Frontal cortex (tissue), 4 donors: ENCODE measurements around the gene RPS6KB2. TPM values are rescaled to one million over a fixed set of nuclear protein-coding genes. Genes with fewer than 3 reads are reported as not detected.

ENCODE experiments used
- DNase-seq, 2 donors: peaks; one replicate each; pipeline ENCODE4 v3.0.0; 2012; ENCODE audit warnings: low spot score in 2 of 2
- FAIRE-seq: peaks from 2 replicates; lab custom pipeline; 2012; peaks lifted over from hg19 to GRCh38; lab: Jason Lieb, UNC
- total RNA-seq: library from RNA; depleted of rRNA; stranded (reverse); fragments of >200 nt; gene quantifications from one replicate; pipeline ENCODE4 v1.2.3, GENCODE V29; 2014
- donor health status: control.
- donor health status: control.
- donor health status: control.

The RPS6KB2 gene
- total RNA-seq, 1 donor from 2014 or later: 15.1 TPM

DNA sequence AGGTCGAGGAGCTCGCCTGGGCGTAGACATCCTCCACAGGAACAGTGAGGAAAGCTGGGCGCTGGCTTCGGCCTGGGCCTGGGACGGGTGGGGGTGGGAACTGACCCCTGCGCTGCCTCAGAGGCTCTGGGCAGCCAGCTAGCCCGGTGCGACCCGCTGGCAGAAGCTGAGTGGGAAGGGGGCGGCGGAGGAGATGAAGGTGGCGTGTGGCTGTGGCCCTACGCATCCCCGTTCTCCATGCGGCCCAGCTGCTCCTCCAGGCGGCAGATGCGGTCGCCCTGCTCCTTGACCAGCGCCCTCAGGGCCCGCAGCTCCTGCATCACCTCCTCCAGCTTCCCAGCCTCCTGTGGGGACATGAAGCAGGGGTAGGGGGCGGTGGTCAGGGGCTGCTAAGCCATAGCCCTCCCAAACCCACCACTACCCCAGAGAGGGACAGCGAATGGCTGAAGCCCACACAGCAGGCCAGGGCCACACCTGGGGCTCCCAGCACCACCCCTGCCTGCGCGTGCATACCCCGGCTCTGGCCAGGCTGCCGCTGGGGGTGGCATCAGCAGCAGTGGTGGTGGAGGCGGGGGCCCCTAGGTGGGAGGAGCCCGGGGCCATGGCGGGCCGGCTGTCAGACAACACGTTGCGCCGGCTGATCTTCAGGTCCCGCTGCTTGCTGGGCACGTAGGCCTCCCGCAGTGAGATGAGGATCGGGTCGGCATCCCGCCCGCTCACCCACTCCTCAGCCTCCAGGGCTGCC, 10.0 kb downstream of the RPS6KB2 start:
- DNase-seq (no peak), FAIRE-seq (no peak)

DNA sequence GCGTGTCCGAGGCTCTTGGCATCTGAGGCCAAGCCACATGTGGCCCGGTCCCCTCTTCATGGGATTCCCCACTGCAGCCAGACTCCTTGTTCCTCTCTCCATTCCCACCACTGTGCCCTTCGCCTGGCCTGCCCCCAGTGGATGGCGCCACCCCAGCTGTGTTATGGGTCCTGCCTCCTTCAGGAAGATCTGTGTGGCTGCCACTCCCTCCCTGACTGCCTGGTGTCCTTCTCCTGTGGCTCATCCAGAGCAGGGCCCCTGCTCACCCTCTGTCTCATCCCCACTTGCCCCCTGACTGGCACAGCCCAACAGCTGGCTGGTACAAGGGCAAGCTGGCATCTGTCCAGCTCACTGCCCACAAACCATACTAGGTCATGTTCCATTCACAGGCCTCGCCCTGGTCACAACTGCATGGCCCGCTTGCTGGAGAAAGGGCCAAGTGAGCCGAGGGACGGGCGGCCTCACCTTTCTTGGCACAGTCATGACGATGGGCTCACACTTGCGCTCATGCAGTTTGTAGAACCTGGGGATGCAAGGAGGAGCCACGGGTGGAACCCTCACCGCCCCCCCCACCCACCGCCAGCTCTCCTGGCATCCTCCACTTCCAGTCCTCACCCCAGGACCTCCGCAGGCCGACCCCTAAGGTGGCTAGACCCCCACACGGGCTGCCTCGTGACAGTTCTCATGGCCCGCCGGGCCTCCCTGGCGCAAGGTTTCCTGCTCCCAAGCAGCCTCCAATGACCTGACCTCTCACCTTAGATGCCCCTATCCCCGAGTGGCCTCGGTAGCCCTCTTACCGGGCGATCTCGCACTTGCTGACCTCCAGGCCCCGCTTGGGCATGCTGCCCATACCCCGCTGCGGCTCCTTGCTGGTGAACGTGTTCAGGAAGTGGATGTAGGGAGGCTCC, 11.3 kb downstream of the RPS6KB2 start:
- DNase-seq: no peak
- no peak for FAIRE-seq

DNA sequence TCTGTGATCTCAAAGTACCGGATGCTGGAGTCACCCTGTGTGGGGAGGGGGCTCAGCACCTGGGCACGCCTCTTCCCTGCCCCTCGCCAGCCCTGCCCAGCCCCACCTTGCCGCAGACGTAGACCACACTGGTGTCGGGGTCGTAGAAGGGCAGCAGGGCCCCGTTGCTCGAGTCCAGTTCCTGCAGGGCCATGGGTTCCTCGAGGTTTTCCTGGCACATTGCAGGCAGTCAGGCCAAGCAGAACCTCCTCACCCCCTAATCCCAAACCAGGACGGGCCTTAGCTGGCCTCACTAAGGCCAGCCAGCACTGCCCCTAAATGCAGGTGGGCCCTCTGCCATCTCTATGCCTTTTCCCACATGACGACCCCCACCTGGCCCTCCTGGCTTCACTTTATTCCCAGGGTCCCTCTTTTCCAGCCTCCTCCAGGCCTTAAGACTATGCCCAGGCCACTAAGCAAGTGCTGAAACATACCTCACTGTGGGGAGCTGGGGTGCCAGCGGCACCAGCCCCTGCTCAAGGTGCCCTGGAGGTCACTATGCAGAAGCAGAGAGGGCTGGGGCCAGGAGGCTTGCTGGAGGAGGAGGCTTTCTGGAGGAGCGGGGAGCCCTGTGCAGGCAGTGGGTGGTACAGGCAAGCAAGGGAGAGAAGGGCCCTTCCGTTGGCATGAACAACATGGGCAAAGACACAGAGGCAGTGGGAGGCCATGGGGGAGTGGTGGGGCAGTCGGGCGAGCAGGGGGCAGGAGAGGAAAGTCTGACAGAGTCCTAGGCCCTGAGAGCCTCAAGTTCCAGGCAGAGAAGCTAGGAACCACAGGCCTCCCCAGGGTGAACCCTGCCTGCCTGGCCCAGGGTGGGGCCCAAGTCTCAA, 12.2 kb downstream of the RPS6KB2 start:
- no peak for DNase-seq
- no peak for FAIRE-seq

DNA sequence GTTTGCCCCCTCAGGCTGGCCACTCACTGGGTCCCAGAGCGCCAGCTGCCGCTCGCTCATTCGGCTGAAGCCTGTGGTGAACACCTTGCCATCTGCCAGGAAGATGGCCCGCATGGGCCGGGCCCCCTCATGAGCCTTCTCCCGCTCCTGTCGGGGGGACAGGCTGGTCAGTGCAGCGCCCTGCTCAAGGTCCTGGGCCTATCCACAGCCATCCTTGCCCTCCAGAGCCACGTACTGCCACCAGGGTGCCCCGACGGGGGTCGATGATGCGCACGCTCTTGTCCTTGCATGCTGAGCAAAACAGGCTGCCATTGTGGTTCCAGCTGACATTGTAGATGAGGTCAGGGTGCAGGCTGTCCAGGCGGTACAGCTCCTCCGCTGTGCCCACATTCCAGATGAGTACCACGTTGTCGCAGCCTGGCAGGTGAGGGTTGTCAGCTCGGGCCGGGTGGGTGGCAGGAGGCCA, 12.8 kb downstream of the RPS6KB2 start:
- FAIRE-seq (no peak), DNase-seq (no peak)

DNA sequence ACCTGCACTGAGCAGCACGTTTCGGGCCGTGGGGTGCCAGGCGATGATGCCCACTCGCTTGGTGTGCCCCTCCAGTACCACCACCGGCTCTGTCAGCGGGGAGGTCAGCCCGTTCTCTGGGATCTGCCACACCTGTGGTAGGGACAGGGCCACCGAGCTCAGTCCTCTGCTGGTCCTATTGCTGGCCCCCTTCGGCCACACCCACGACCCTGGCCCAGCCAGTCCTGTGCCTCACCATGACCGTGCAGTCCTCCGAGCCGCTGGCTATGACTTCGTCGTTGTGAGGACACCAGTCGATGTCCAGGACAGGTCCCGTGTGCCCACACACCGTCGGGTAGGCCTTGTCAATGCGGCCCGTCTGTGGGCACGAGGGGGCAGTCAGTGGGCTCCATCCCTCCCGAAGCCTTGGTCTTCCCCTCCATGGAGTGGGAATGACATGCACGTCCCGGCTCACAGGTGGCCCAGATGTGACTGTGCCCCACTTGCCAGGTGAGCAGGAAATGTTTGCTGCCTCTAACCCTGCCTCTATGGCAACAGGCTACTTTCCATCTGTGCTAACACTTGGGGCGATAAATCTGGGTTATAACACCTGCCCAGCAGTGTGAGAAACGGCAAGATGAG, 13.5 kb downstream of the RPS6KB2 start:
- no peak for DNase-seq
- FAIRE-seq: no peak

DNA sequence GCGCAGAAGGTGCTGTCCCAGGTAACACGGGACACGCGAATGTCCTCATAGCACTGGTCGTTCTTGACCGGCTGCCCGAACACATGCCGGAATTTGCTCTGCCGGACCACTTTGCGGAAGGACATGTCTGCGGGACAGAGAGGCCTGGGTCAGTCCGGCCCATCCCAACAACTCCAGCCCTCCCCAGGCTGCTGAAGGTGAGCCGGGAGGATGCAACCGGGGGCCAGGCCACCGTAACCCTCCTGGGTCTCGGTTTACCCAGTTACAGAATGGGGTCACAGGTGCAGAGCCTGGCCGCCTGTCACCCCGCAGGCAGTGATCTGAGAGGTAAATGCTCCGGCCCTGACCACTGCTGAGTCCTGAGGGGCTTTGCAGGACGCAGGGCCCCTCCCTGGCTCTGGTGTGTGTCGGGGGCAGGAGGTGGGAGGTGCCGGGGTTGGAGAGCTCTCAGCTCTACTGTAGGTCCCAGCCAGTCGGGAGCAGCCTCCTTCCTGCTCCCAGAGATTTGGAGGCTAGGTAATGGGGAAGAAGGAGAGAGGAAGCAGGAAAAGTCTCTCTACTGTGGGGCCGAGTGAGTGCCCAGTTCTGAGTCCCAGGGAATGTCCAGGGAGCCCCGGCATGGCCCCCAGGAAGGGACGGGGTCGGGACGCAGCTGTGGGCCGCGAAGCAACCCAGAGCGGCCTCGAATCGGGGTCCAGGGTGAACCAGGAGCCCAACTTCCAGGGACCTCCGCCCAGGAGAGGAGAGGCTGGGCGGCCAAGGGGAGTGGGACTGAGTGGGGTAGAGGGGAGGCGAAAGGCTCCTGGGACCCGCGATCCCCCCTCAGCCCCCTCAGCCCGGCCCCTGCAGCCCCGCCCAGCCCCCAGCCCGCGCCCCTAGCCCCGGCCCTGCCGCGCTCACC, 14.5 kb downstream of the RPS6KB2 start:
- FAIRE-seq (no peak), DNase-seq (no peak)

DNA sequence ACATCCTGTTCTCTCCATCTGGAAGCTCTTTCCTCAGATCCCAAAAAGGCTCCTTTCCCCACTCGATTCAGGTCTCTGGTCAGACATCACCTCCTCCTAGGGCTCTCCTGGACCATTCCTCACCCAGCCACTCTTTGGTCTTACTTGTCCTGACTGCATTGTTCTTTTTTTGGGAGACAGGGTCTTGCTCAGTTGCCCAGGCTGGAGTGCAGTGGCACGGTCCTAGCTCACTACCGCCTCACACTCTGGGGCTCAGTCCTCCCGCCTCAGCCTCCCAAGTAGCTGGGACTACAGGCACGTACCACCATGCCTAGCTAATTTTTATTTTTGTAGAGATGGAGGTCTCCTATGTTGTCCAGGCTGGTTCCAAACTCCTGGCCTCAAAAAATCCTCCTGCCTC, 17.2 kb downstream of the RPS6KB2 start:
- no peak for DNase-seq
- no peak for FAIRE-seq

DNA sequence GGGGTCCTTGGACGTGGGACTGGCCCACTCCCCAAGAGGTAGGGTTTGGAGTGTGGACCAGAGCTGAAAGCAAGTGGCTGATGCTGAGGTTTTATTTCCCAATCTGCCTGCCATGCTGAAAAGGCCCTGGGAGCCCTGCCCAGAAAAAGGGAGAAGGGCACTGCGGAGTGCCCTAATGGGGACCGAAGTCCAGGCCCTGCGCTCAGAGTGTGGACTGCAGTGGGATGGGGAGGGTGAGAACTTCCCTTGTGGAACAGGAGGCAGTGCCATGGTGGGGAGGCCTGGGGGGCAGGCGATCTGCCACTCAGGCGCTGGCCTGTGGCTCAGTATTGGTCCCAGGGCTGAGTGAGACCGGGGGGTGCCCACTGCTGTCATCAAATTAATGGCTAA, 19.9 kb downstream of the RPS6KB2 start:
- DNase-seq (no peak), FAIRE-seq (no peak)

DNA sequence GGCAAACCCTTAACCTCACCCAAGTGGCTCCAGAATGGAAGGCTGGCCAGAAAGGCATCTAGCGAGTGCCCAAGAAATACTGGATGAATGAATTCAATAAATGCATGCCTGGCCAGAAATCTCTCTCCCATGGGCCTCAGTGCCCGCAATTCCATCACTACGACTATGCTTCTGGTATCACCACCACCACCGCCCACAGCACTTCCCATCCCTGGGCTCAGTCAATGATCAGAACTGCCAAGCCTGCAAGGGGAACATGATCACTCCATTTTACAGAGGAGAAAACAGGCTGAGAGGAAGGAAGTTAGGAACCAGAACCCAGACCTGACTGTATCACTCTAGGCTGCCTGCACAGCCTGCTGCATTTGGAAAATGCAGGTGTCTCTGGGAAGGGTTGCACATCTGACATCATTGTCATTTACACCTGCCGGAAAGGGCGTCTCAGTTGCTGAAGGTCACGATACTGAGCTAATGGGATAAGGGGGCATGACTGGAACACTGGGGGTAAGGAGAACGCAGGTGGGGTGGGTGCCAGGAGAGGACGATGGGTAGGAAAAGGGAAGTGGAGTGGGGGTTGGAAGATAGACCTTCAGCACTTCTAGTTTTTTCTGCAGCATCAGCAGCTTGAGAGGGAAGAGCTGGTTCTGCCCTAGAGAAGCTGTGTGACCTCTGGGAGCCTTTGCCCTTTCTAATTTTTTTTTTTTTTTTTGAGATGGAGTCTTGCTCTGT, 21.0 kb downstream of the RPS6KB2 start:
- DNase-seq (no peak), FAIRE-seq (no peak)

DNA sequence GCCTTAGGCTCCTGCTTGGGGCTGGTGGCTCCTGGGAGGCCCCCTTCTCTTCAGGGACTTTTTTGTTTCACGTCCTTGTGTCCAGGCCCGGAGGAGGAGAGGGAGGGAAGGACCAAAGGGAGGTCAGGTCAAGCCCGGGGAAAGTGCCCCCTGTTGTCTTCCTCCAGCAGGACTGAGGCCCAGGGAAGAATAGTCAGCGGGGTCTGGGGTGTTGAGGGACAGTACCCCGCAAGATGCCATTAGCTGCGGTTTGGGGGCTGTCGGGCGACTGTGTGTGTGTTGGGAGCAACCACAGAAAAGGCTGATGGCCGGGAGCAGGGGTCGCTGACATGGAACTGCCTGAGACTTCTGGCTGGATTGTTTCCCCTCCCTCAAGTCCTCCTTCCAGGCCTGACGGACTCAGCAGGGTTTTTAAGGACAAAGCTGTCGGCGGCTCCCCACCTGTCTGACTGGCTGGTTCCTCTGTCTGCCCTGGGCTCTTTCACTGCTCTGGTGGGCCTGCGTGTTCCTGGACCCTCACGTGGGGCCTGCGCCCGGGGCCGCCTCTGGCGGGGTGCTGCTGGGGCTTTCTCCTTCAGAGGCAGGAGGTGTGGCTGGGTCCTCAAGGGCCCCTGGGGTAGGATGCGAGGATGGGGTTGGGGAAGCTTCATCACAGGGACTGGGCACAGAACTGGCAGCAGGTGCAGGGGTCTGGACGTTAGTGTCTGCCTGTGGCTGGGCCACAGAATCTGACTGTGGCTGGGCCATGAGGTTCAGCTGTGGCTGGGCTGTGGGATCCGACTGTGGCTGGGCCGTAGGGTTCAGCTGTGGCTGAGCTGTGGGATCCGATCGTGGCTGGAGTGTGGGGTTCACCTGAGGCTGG, 22.7 kb downstream of the RPS6KB2 start:
- FAIRE-seq (no peak), DNase-seq (no peak)

DNA sequence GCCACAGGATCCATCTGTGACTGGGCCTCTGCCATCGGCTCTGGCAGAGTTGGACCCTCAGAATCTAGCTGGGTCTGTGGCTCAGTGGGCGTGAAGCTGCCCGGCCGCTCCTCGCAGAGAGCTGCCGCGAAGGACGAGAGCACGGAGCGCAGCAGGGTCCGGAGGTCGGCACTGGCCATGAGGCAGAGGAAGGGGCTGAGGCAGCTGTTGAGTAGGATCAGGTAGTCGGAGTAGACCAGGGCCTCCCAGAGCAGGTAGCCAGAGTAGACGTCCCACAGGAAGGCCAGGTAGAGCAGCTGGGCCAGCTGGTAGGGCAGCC, 23.3 kb downstream of the RPS6KB2 start:
- FAIRE-seq (no peak), DNase-seq (no peak)

DNA sequence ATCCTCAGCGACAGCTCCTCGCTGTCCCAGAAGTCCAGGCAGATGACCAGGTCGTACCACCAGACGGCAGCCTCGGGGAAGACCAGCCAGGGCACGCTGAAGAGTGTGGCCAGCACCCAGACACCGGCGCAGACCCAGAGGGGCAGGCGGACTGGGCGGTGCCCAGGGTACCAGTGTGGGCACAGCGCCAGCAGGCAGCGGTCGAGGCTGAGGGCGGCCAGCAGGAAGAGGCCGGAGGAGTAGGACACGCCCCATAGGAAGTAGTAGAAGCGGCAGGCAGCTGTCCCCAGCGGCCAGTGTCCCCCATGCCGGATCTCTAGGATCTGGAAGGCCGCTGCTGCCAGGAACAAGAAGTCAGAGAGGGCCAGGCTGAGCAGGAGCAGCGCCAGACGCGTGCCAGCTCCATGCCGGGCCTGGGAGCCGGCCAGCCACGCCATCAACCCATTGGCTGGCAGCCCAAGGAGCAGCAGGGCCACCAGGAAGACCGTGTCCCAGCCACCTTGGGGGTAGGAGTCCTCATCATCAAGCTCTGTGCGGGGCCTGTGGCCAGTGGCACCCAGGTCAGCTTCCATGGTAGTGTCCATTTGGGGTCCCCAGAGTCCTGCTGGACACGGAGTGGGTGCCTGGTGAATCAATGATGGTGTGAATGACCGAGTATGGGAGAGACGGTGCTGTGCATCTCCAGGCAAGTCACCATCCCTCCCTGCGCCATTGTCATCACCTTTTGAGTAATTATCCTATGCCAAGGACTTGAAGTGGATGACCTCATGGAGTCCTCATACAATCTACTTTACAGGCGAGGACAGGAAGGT, 24.1 kb downstream of the RPS6KB2 start, which contains the start of gene GPR152:
GPR152 (minus strand) TSS at position 589 of the 812 bp plus-strand sequence; CDS start at position 584, 5 bp downstream.
- FAIRE-seq (no peak), DNase-seq (no peak)

DNA sequence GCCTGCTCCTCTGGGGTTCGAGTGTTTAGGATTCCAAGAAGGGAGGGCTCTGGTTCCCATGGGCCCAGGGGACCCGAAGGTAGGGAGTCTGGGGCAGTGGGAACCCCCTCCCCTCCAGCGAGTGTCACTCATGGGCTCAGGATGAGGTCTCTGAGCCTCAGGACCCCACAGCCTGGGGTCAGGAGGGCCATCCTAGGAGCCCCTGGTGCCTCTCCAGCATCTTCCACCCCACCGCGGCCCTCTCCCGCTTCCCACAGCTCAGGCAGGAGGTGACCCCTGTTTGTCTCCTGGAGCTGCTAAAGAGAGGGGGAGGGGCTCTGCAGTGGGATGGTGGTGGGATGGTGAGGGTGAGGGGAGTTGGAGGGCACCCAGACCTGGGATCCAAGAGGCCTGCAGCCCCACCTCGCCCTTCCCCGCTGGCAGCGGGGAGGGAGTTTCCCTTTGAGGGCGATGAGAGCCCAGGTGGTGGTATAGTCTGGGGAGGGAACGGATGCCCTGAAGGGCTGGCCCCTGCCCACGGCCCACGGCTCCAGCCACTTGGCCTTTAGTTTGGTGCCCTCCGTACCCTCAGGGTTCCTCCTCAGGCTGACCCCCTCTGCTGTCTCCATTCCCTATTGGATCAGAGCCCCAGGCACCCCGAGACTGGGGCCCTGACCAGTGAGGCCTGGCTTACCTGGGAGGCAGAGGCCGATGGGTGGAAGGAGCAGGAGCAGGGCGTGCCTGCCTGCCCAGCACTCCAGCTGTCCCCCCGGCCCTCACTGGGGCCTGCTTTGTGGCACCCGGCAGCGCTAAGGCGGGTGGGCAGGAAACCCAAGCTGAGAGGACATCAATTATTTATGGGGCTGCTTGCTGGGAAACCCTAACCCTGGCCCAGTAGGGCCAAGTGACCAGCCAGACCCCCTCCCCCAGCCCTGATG, 25.8 kb downstream of the RPS6KB2 start:
- no peak for FAIRE-seq
- no peak for DNase-seq

DNA sequence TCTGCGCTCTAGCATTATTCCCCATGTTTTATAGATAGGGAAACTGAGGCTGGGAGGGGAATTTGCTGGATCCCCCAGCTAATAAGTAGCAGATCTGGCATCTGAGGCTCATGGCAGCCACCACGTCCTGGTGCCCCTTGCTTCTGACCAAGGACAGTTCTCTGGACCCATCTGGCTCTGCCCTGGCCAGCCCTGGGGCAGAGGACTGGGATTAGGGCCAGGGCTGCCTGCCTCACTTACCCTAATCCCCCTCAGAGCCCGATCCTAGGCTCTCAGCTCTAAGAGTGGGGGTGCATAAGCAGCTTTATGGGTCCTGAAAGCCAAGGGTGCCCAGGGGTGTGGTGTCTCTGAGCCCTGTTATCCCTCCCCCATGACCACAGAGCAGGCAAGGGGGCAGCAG, 26.8 kb downstream of the RPS6KB2 start, which contains the start of gene CABP4:
CABP4 (plus strand) TSS at position 301 of the 400 bp plus-strand sequence; CDS start at position 371, 70 bp downstream.
- no peak for FAIRE-seq
- no peak for DNase-seq

DNA sequence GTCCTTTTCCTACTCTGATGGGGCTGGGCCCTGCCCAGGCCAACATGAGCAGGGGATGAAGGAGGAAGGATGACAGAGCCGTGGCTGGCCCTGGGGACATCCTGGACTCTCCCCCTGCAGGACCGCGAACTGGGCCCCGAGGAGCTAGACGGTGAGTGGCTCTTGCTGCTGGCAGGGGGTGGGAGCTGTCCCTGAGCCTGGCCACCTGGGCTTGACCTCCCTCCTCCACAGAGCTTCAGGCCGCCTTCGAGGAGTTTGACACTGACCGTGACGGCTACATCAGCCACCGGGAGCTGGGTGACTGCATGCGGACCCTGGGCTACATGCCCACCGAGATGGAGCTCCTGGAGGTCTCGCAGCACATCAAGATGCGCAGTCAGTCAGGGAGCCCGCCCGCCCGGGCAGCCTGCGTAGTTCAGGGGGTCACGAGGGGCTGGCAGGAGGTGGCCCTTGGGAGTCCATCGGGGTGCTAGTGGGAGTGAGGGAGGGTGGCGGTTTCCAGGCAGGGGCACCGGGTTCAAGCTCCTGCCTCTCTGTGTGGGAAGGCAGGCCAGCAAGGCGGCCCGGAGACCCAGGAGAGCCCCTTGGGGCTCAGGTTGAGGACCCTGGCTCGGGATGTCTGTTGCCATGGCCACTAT, 27.9 kb downstream of the RPS6KB2 start:
- DNase-seq (no peak), FAIRE-seq (no peak)
